CD4-positive, alpha-beta memory T cell (primary cell): ENCODE measurements around the gene FAM131C. TPM values are rescaled to one million over a fixed set of nuclear protein-coding genes. Genes with fewer than 3 reads are reported as not detected.

Source experiments
- CTCF ChIA-PET: fragments of 350-600 bp; sonication (Branson Sonifier 250); formaldehyde crosslinking; loops from one replicate; lab custom pipeline; 2021; ENCODE audit warnings: inconsistent platforms; ENCODE audit not compliant: partially characterized antibody; lab: Charles Lee
- POLR2A ChIA-PET: fragments of 350-600 bp; sonication (Branson Sonifier 250); formaldehyde crosslinking; loops from one replicate; lab custom pipeline; 2021; ENCODE audit not compliant: partially characterized antibody; lab: Charles Lee
- DNase-seq, 5 donors: peaks; one replicate each; pipeline versions ENCODE4 v3.0.0 to v3.0.0-alpha.2; 2020 to 2022; ENCODE audit warnings: mixed read lengths in 1 of 5
- H3K27ac ChIP-seq: one replicate; pipeline ENCODE4 v1.7.0; 2013; ENCODE audit warnings: low read depth, low read length
- H3K27me3 ChIP-seq: 2 replicates; pipeline ENCODE4 v1.7.0; 2013; ENCODE audit warnings: mild to moderate bottlenecking, low read length, moderate library complexity; ENCODE audit not compliant: insufficient read depth
- H3K36me3 ChIP-seq: 2 replicates; pipeline ENCODE4 v1.7.0; 2013; ENCODE audit warnings: mild to moderate bottlenecking, low read length, moderate library complexity; ENCODE audit not compliant: insufficient read depth
- H3K4me1 ChIP-seq: 2 replicates; pipeline ENCODE4 v1.7.0; 2013; ENCODE audit warnings: mild to moderate bottlenecking, low read length, moderate library complexity; ENCODE audit not compliant: insufficient read depth
- H3K4me3 ChIP-seq, 2 donors: one replicate each; pipeline ENCODE4 v1.7.0; 2013; ENCODE audit warnings: low read length in 2 of 2, mild to moderate bottlenecking in 1 of 2
- H3K9me3 ChIP-seq, 2 donors: one replicate each; pipeline ENCODE4 v1.7.0; 2013; ENCODE audit warnings: low read length in 2 of 2, control low read depth in 1 of 2; ENCODE audit not compliant: control insufficient read depth in 1 of 2
- H3K27ac Mint-ChIP-seq, 7 donors: one replicate each; pipeline ENCODE4 v1.8.0; 2020 to 2021; ENCODE audit warnings: mixed read lengths in 7 of 7, mild to moderate bottlenecking in 6 of 7, inconsistent platforms in 3 of 7, moderate library complexity in 3 of 7
- H3K27me3 Mint-ChIP-seq, 2 donors: one replicate each; pipeline ENCODE4 v1.8.0; 2020 to 2021; ENCODE audit warnings: mixed read lengths in 2 of 2
- H3K36me3 Mint-ChIP-seq, 2 donors: one replicate each; pipeline ENCODE4 v1.8.0; 2020 to 2021; ENCODE audit warnings: mixed read lengths in 2 of 2, inconsistent platforms in 1 of 2, mild to moderate bottlenecking in 1 of 2
- H3K4me1 Mint-ChIP-seq, 4 donors: one replicate each; pipeline ENCODE4 v1.8.0; 2020 to 2021; ENCODE audit warnings: mixed read lengths in 4 of 4, mild to moderate bottlenecking in 1 of 4
- H3K4me3 Mint-ChIP-seq, 8 donors: one replicate each; pipeline ENCODE4 v1.8.0; 2020 to 2021; ENCODE audit warnings: mixed read lengths in 8 of 8, mild to moderate bottlenecking in 7 of 8, moderate library complexity in 6 of 8, inconsistent platforms in 3 of 8
- H3K9me3 Mint-ChIP-seq, 8 donors: one replicate each; pipeline ENCODE4 v1.8.0; 2020 to 2021; ENCODE audit warnings: mixed read lengths in 8 of 8, mild to moderate bottlenecking in 5 of 8, inconsistent platforms in 3 of 8, moderate library complexity in 1 of 8
- intact Hi-C: fragments of 100-400 bp; cut with micrococcal nuclease; formaldehyde crosslinking; loops from one replicate; pipeline ENCODE4 v1.15.1; 2023
- polyA plus RNA-seq, 2 donors: library from polyadenylated mRNA; unstranded; fragments of 300-500 nt; fragmentation: Illumina TruSeq; gene quantifications; one replicate each; pipeline ENCODE4 v1.2.3, GENCODE V29; 2021
- total RNA-seq, 2 experiments: library from RNA; stranded (reverse); gene quantifications; one replicate each; pipeline ENCODE4 v1.2.3, GENCODE V29; 2021

The FAM131C gene
- total and polyA plus RNA-seq, 4 experiments from 2014 or later, result 0.11 TPM; not detected in 3

GRCh38 chr1:16091296-16091695 is 17.8 kb upstream of the FAM131C start:
- CTCF ChIA-PET, result interaction anchor here (1.4 kb wide), 1 partner anchor 12 kb away, joined by 5 read pairs; no protein-coding TSS in a partner anchor
- Histone ChIP-seq H3K36me3 (no peaks in the 10 kb centered on the region), H3K27ac (no peak overlapping the region), H3K9me3 (no peaks in the 10 kb centered on the region), H3K4me1 (no peaks in the 10 kb centered on the region), H3K4me3 (no peak overlapping the region), H3K27me3 (no peaks in the 10 kb centered on the region)
- intact Hi-C loops, result no loop called here
- DNase-seq, result no peak
- Mint-ChIP-seq H3K9me3 (no peaks in the 10 kb centered on the region), H3K27ac (no peak overlapping the region), H3K4me1 (peaks cover 0 to 3% (median 0%) of the 10 kb centered on the region in 4 donors), H3K27me3 (peaks cover 0 to 3% of the 10 kb centered on the region in 2 donors), H3K4me3 (no peak overlapping the region), H3K36me3 (no peaks in the 10 kb centered on the region)
- POLR2A ChIA-PET, result no interaction called here

GRCh38 chr1:16090076-16090826 is 16.8 kb upstream of the FAM131C start:
- H3K36me3 ChIP-seq, result no peaks in the 10 kb centered on the region
- H3K27me3 ChIP-seq, result no peaks in the 10 kb centered on the region
- H3K27ac Mint-ChIP-seq, result no peak overlapping the region
- H3K27me3 Mint-ChIP-seq, result peaks cover 0 to 2% of the 10 kb centered on the region in 2 donors
- no peaks in the 10 kb centered on the region for H3K9me3 ChIP-seq
- peak overlapping the region in 1 of 8 donors; percentile 12 for H3K4me3 Mint-ChIP-seq
- ChIA-PET CTCF (interaction anchor here (1.4 kb wide), 1 partner anchor 11 kb away, joined by 5 read pairs; no protein-coding TSS in a partner anchor), POLR2A (no interaction called here)
- no peak overlapping the region for H3K27ac ChIP-seq
- H3K4me1 ChIP-seq, result no peaks in the 10 kb centered on the region
- H3K36me3 Mint-ChIP-seq, result no peaks in the 10 kb centered on the region
- no peak overlapping the region for H3K4me3 ChIP-seq
- no peaks in the 10 kb centered on the region for H3K9me3 Mint-ChIP-seq
- no peak for DNase-seq
- peaks cover 0 to 3% (median 0%) of the 10 kb centered on the region in 4 donors for H3K4me1 Mint-ChIP-seq
- intact Hi-C loops, result no loop called here

GRCh38 chr1:16088996-16089395 is 15.5 kb upstream of the FAM131C start:
- Histone ChIP-seq H3K27me3 (no peaks in the 10 kb centered on the region), H3K27ac (no peak overlapping the region), H3K36me3 (no peaks in the 10 kb centered on the region), H3K4me1 (no peaks in the 10 kb centered on the region), H3K9me3 (no peaks in the 10 kb centered on the region), H3K4me3 (no peak overlapping the region)
- Mint-ChIP-seq H3K27me3 (peaks cover 0 to under 1% of the 10 kb centered on the region in 2 donors), H3K27ac (no peak overlapping the region), H3K4me1 (peaks cover 0 to 2% (median 0%) of the 10 kb centered on the region in 4 donors), H3K36me3 (no peaks in the 10 kb centered on the region), H3K9me3 (no peaks in the 10 kb centered on the region), H3K4me3 (no peak overlapping the region)
- no peak for DNase-seq
- CTCF ChIA-PET, result no interaction called here
- POLR2A ChIA-PET, result interaction anchor here (1.6 kb wide), 1 partner anchor 10 kb away, joined by 3 read pairs; no protein-coding TSS in a partner anchor
- intact Hi-C loops, result no loop called here

GRCh38 chr1:16088351-16088911 is 15.0 kb upstream of the FAM131C start:
- ChIA-PET POLR2A (interaction anchor here (1.6 kb wide), 1 partner anchor 9 kb away, joined by 3 read pairs; no protein-coding TSS in a partner anchor), CTCF (no interaction called here)
- Mint-ChIP-seq H3K4me1 (peaks cover 0 to 2% (median 0%) of the 10 kb centered on the region in 4 donors), H3K27me3 (no peaks in the 10 kb centered on the region), H3K4me3 (no peak overlapping the region), H3K9me3 (no peaks in the 10 kb centered on the region), H3K27ac (no peak overlapping the region), H3K36me3 (no peaks in the 10 kb centered on the region)
- Histone ChIP-seq H3K4me3 (no peak overlapping the region), H3K27me3 (no peaks in the 10 kb centered on the region), H3K36me3 (no peaks in the 10 kb centered on the region), H3K4me1 (no peaks in the 10 kb centered on the region), H3K27ac (no peak overlapping the region), H3K9me3 (no peaks in the 10 kb centered on the region)
- DNase-seq, result no peak
- intact Hi-C loops, result no loop called here

- Histone ChIP-seq H3K4me1 (no peaks in the 10 kb centered on the region), H3K27me3 (no peaks in the 10 kb centered on the region), H3K4me3 (no peak overlapping the region), H3K27ac (no peak overlapping the region), H3K36me3 (no peaks in the 10 kb centered on the region), H3K9me3 (no peaks in the 10 kb centered on the region)
- no peaks in the 10 kb centered on the region for H3K27me3 Mint-ChIP-seq
- H3K4me3 Mint-ChIP-seq, result no peak overlapping the region
- CTCF ChIA-PET, result interaction anchor here (0.9 kb wide), 1 partner anchor 9 kb away, joined by 3 read pairs; no protein-coding TSS in a partner anchor
- intact Hi-C loops, result no loop called here
- H3K4me1 Mint-ChIP-seq, result peaks cover 0 to 2% (median 0%) of the 10 kb centered on the region in 4 donors
- no peak for DNase-seq
- no peak overlapping the region for H3K27ac Mint-ChIP-seq
- POLR2A ChIA-PET, result interaction anchor here (1.6 kb wide), 1 partner anchor 8 kb away, joined by 3 read pairs; no protein-coding TSS in a partner anchor
- H3K36me3 Mint-ChIP-seq, result no peaks in the 10 kb centered on the region
- no peaks in the 10 kb centered on the region for H3K9me3 Mint-ChIP-seq
These were observed 14.3 kb upstream of the FAM131C start for GRCh38 chr1:16087733-16088132.

- H3K27ac Mint-ChIP-seq, result peak overlapping the region in 2 of 7 donors; percentile 42 to 84
- CTCF ChIA-PET, result interaction anchor here (1.0 to 13.2 kb wide), 2 partner anchors 100 to 103 kb away, joined by 5 to 387 read pairs; no protein-coding TSS in a partner anchor
- intact Hi-C loops, result no loop called here
These were observed 12.1 kb upstream of the FAM131C start for GRCh38 chr1:16085522-16085921.

GRCh38 chr1:16083486-16083885 is 10.0 kb upstream of the FAM131C start:
- H3K36me3 ChIP-seq, result no peaks in the 10 kb centered on the region
- H3K9me3 ChIP-seq, result no peaks in the 10 kb centered on the region
- CTCF ChIA-PET, result interaction anchor here (1.0 to 13.2 kb wide), 6 partner anchors 12 to 161 kb away, joined by 3 to 387 read pairs (median 8); partner anchors contain the start of gene FAM131C
- Mint-ChIP-seq H3K27ac (peak overlapping the region in 1 of 7 donors; percentile 53), H3K27me3 (no peaks in the 10 kb centered on the region), H3K36me3 (no peaks in the 10 kb centered on the region), H3K4me1 (peaks cover 5 to 10% (median 6%) of the 10 kb centered on the region in 4 donors), H3K4me3 (no peak overlapping the region), H3K9me3 (no peaks in the 10 kb centered on the region)
- H3K27ac ChIP-seq, result no peak overlapping the region
- POLR2A ChIA-PET, result no interaction called here
- H3K4me3 ChIP-seq, result no peak overlapping the region
- peaks cover 11% of the 10 kb centered on the region for H3K4me1 ChIP-seq
- intact Hi-C loops, result no loop called here
- no peak for DNase-seq
- no peaks in the 10 kb centered on the region for H3K27me3 ChIP-seq

More at GRCh38 chr1:16085522-16085921, 12.1 kb upstream of the FAM131C start:
- no peak overlapping the region for H3K4me3 Mint-ChIP-seq
- Histone ChIP-seq H3K4me3 (no peak overlapping the region), H3K27ac (no peak overlapping the region), H3K27me3 (no peaks in the 10 kb centered on the region), H3K9me3 (no peaks in the 10 kb centered on the region), H3K4me1 (no peaks in the 10 kb centered on the region), H3K36me3 (no peaks in the 10 kb centered on the region)
- DNase-seq, result no peak
- no peaks in the 10 kb centered on the region for H3K36me3 Mint-ChIP-seq
- no peaks in the 10 kb centered on the region for H3K27me3 Mint-ChIP-seq
- POLR2A ChIA-PET, result interaction anchor here (0.6 kb wide), 1 partner anchor 83 kb away, joined by 3 read pairs; no protein-coding TSS in a partner anchor
- peaks cover 0 to 2% (median 0%) of the 10 kb centered on the region in 4 donors for H3K4me1 Mint-ChIP-seq
- no peaks in the 10 kb centered on the region for H3K9me3 Mint-ChIP-seq
